ENCODE data around the gene MRTO4. TPM values are rescaled to one million over a fixed set of nuclear protein-coding genes. Genes with fewer than 3 reads are reported as not detected.

Gene MRTO4
- total and polyA plus RNA-seq, 2 of the 13 experiments (the other 11 are each of a cell fraction or from before 2014, with no cell fraction given) = 28.1 to 59.2 TPM

GRCh38 chr1:19222979-19223824 is 28.4 kb upstream of the MRTO4 start (continued):
- no peak for TF ChIP-seq ZNF614 (CRISPR knock-in tag; IDR thresholded peaks at IDR 0.05; ENCODE audit: borderline replicate concordance)
- TF ChIP-seq CREB1 (IDR thresholded peaks at IDR 0.05) = no peak
- peak; percentile 76 for TF ChIP-seq CREB1 (CRISPR knock-in tag; IDR thresholded peaks at IDR 0.05)
- no peak for TF ChIP-seq THAP7 (CRISPR knock-in tag; IDR thresholded peaks at IDR 0.05)
- TF ChIP-seq ZFYVE20 (CRISPR knock-in tag; IDR thresholded peaks at IDR 0.05; ENCODE audit: borderline replicate concordance, low read depth) = no peak
- TF ChIP-seq ZNF251 (CRISPR knock-in tag; IDR thresholded peaks at IDR 0.05) = no peak
- no peak for TF ChIP-seq SMAD9 (CRISPR knock-in tag; IDR thresholded peaks at IDR 0.05)
- TF ChIP-seq NCOA1 (CRISPR knock-in tag; IDR thresholded peaks at IDR 0.05) = no peak
- TF ChIP-seq PCBP1 (IDR thresholded peaks at IDR 0.05; ENCODE audit: borderline replicate concordance, low read depth, low read length) = no peak
- TF ChIP-seq NCOR1 (IDR thresholded peaks at IDR 0.05; ENCODE audit: borderline replicate concordance, low read length) = peak; percentile 45; the same call in 1 of the 2 replicates
- no peak for TF ChIP-seq ZNF788 (CRISPR knock-in tag; IDR thresholded peaks at IDR 0.05; ENCODE audit: borderline replicate concordance)
- no peak for TF ChIP-seq BORCS8-MEF2B (CRISPR knock-in tag; IDR thresholded peaks at IDR 0.05)
- TF ChIP-seq, protein P1, sequence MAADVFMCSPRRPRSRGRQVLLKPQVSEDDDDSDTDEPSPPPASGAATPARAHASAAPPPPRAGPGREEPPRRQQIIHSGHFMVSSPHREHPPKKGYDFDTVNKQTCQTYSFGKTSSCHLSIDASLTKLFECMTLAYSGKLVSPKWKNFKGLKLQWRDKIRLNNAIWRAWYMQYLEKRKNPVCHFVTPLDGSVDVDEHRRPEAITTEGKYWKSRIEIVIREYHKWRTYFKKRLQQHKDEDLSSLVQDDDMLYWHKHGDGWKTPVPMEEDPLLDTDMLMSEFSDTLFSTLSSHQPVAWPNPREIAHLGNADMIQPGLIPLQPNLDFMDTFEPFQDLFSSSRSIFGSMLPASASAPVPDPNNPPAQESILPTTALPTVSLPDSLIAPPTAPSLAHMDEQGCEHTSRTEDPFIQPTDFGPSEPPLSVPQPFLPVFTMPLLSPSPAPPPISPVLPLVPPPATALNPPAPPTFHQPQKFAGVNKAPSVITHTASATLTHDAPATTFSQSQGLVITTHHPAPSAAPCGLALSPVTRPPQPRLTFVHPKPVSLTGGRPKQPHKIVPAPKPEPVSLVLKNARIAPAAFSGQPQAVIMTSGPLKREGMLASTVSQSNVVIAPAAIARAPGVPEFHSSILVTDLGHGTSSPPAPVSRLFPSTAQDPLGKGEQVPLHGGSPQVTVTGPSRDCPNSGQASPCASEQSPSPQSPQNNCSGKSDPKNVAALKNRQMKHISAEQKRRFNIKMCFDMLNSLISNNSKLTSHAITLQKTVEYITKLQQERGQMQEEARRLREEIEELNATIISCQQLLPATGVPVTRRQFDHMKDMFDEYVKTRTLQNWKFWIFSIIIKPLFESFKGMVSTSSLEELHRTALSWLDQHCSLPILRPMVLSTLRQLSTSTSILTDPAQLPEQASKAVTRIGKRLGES (CRISPR knock-in tag; IDR thresholded peaks at IDR 0.05; ENCODE audit: borderline replicate concordance) = no peak
- TF ChIP-seq, protein P2, sequence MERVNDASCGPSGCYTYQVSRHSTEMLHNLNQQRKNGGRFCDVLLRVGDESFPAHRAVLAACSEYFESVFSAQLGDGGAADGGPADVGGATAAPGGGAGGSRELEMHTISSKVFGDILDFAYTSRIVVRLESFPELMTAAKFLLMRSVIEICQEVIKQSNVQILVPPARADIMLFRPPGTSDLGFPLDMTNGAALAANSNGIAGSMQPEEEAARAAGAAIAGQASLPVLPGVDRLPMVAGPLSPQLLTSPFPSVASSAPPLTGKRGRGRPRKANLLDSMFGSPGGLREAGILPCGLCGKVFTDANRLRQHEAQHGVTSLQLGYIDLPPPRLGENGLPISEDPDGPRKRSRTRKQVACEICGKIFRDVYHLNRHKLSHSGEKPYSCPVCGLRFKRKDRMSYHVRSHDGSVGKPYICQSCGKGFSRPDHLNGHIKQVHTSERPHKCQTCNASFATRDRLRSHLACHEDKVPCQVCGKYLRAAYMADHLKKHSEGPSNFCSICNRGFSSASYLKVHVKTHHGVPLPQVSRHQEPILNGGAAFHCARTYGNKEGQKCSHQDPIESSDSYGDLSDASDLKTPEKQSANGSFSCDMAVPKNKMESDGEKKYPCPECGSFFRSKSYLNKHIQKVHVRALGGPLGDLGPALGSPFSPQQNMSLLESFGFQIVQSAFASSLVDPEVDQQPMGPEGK (CRISPR knock-in tag; IDR thresholded peaks at IDR 0.05) = no peak
- TF ChIP-seq, protein P3, sequence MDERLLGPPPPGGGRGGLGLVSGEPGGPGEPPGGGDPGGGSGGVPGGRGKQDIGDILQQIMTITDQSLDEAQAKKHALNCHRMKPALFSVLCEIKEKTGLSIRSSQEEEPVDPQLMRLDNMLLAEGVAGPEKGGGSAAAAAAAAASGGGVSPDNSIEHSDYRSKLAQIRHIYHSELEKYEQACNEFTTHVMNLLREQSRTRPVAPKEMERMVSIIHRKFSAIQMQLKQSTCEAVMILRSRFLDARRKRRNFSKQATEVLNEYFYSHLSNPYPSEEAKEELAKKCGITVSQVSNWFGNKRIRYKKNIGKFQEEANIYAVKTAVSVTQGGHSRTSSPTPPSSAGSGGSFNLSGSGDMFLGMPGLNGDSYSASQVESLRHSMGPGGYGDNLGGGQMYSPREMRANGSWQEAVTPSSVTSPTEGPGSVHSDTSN (CRISPR knock-in tag; IDR thresholded peaks at IDR 0.05) = no peak
- TF ChIP-seq KLF13 (CRISPR knock-in tag; IDR thresholded peaks at IDR 0.05) = no peak
- TF ChIP-seq MEIS1 (CRISPR knock-in tag; IDR thresholded peaks at IDR 0.05; ENCODE audit: borderline replicate concordance) = no peak
- no peak for TF ChIP-seq SRSF9 (IDR thresholded peaks at IDR 0.05; ENCODE audit: borderline replicate concordance, insufficient read depth, low read depth, low read length, poor library complexity, severe bottlenecking)
- no peak for TF ChIP-seq ZFP82 (CRISPR knock-in tag; IDR thresholded peaks at IDR 0.05; ENCODE audit: borderline replicate concordance)
